ENCODE results near the gene PXDN.

GRCh38 chr2:1586923-1587840 is 157.1 kb downstream of the PXDN start:
- TF ChIP-seq CTCF (IDR thresholded peaks at IDR 0.05) (no peak), POLR2A (IDR thresholded peaks at IDR 0.05) (no peak), POLR2AphosphoS5 (IDR thresholded peaks at IDR 0.05) (no peak)

Measured in stomach (tissue), 4 donors.